GM19025 (cell line): ENCODE measurements around the gene COQ8A.
A peak's percentile ranks its signal among the peaks of the same experiment; 100 is the strongest.
"Not testable (repeated sequence)": the region's sequence is repeated elsewhere in the genome, so short reads cannot be mapped to it uniquely, and the experiment has no call there.

Experiments used
- ATAC-seq: cut with Tn5 transposase; IDR thresholded peaks from one replicate; pipeline ENCODE4 v1.9.1; 2021; ENCODE audit warnings: mild to moderate bottlenecking, low read depth, moderate library complexity; ENCODE audit not compliant: unreplicated experiment

COQ8A gene

GRCh38 chr1:226999579-226999978 is 59.5 kb downstream of the COQ8A start:
- ATAC-seq = not testable (repeated sequence)

- no peak for ATAC-seq
Measured at GRCh38 chr1:227002531-227003049, 62.5 kb downstream of the COQ8A start.

- ATAC-seq = no peak
Measured at GRCh38 chr1:227003165-227003564, 63.1 kb downstream of the COQ8A start.

- ATAC-seq = no peak
Measured at GRCh38 chr1:227004796-227005195, 64.7 kb downstream of the COQ8A start.

- ATAC-seq = peak; percentile 67
Measured at GRCh38 chr1:227006226-227006796, 66.2 kb downstream of the COQ8A start.

GRCh38 chr1:227009937-227010336 is 69.8 kb downstream of the COQ8A start:
- no peak for ATAC-seq

GRCh38 chr1:227010645-227011044 is 70.6 kb downstream of the COQ8A start:
- no peak for ATAC-seq

- no peak for ATAC-seq
Measured at GRCh38 chr1:227016990-227017389, 76.9 kb downstream of the COQ8A start.

- no peak for ATAC-seq
Measured at GRCh38 chr1:227032396-227032795, 92.3 kb downstream of the COQ8A start.

GRCh38 chr1:227033880-227034279 is 93.8 kb downstream of the COQ8A start:
- no peak for ATAC-seq

- no peak for ATAC-seq
Measured at GRCh38 chr1:227035316-227035715, 95.2 kb downstream of the COQ8A start.

- ATAC-seq = no peak
Measured at GRCh38 chr1:227037121-227037520, 97.0 kb downstream of the COQ8A start.
